ENCODE results near the gene GPC1.
"Not testable (repeated sequence)": the region's sequence is repeated elsewhere in the genome, so short reads cannot be mapped to it uniquely, and the experiment has no call there.

Gene GPC1

DNA sequence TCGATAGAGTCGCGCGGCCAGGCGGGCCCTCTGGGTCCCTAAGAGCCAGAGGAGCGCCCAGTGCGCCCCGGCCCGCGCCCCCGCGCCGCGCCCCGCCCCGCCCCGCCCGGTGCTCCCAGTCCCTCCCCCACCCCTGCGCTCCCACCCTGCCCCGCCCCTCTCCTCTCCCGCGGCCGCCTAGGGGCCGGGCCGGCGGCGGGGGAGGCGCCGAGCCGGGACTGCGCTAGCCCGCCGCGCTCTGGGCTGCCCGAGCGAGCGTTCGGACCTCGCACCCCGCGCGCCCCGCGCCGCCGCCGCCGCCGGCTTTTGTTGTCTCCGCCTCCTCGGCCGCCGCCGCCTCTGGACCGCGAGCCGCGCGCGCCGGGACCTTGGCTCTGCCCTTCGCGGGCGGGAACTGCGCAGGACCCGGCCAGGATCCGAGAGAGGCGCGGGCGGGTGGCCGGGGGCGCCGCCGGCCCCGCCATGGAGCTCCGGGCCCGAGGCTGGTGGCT is at the start of gene GPC1:
GPC1 (plus strand) TSS at position 207 of the 491 bp plus-strand sequence; CDS start at position 463, 256 bp downstream.
- no peak for DNase-seq

- no peak for DNase-seq
These were observed 49.1 kb upstream of the GPC1 start for GRCh38 chr2:240386326-240386725.

DNA sequence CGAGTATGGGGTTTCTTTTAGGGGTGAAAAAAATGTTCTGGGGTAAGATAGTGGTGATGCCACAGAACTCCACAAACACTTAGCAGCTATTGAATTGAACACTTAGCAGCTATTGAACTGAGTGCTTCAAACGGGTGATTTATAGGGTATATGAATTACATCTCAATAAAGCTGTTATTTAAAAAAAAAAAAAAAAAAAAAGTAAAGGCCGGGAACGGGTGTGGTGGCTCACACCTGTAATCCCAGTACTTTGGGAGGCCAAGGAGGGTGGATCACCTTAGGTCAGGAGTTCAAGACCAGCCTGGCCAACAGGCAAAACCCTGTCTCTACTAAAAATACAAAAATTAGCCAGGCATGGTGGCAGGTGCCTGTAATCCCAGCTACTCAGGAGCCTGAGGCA is 48.7 kb upstream of the GPC1 start:
- DNase-seq: not testable (repeated sequence)

DNA sequence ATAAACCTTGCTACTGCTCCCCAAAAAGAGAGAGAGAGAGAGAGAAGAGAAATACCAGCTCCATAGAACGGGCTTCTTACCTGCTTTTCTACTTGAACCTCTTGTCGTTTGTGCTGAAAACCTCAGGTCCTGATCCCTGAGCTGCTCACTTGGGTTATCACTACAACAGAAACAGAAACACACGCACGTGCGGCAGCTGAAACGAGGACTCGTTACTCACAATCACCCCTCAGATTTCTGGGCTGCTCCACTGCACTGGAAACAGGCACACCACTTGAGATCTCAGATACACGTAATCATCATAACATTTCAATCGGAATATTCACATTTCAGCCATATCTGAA is 48.2 kb upstream of the GPC1 start:
- DNase-seq: no peak

GRCh38 chr2:240387669-240388358 is 47.6 kb upstream of the GPC1 start:
- DNase-seq: no peak

- DNase-seq: no peak
These were observed 46.8 kb upstream of the GPC1 start for GRCh38 chr2:240388471-240389301.

GRCh38 chr2:240389302-240389805 is 46.1 kb upstream of the GPC1 start:
- no peak for DNase-seq

- no peak for DNase-seq
These were observed 45.1 kb upstream of the GPC1 start for GRCh38 chr2:240390091-240391073.

DNA sequence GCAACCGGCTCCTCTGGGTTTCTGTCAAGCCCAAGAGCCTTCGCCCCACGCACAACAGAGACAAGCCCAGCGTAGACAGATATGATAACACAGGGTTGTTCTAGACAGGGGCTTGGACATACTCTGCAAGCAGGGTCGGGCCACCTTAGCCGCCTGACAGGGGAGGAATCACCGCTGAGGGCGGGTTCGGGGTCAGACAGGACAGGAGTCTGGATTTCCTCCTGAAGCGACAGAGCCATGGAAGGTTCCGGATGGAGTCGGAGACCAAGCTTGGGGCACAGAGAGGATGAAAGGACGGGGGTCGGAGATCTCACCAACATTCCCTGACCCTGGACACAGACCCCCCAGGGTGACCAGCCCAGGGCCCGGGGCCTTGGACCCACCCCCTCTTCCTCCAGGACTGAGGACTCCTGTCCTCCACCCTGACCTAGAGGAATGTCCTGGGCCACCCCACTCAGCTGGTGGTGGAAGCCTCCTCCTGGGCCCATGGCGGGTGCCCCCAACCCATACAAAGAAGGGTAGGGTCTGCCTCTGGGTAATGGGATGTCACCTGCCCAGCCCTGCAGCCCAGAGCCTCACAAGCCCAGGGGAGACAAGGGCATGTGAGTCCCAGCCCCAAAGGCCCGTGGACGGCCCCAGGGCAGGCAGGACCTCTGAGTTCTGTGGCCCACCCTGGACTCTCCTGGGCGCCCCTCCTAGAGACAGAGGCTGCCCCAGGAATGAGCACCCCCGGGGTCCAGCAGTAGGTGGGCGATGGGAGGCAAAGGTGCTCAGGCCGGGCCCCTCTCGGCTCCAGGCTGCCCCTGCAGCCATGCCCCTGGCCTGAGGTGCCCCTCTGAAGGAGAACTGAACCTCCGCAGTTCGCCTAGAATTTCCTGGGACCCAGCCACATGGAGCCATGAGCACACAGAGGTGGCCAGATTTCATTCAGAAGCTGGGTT is 44.1 kb upstream of the GPC1 start:
- no peak for DNase-seq

DNA sequence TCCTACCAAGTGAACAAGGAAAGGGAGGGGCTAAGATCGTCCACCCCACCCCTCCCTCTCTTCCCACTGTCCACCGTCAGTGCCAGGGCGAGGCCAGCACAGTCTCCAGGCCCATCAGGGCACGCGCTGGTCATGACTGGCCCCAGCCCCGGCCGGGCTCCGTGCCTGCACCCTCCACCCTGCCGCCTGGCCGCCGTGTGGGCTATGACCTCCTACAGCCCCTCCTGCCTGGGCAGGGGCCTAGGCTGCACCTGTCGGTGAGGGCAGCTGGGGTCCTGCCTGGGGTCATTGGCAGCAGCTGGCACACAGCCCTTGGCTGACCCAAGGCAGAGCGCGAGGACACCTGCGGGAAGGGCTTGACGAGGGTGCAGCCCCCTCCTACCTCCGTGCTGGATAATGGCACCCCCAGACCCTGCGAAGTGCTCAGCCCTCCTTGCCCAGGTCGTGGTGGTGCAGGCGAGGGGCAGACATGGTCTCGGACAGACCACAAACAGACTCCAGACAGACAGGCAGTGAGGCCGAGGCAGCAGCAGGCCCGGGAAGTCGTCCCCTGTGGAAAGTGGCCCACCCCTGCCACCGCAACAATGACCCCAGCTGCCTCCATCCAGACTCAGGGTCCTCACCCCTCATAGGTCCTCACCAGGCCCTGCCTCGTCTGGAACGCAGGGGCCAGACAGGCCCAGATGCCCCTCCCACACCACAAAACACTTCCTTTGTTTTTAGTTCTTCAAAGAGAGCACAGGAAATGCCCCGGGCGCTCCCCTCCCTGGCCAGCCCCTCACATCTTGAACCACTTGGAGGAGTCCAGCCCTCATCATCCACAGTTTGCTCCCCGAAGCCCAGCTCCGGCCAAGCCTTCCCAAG is 43.1 kb upstream of the GPC1 start:
- no peak for DNase-seq

GRCh38 chr2:240392948-240393830 is 42.3 kb upstream of the GPC1 start:
- DNase-seq: no peak

- DNase-seq: no peak
These were observed 41.5 kb upstream of the GPC1 start for GRCh38 chr2:240393831-240394410.

DNA sequence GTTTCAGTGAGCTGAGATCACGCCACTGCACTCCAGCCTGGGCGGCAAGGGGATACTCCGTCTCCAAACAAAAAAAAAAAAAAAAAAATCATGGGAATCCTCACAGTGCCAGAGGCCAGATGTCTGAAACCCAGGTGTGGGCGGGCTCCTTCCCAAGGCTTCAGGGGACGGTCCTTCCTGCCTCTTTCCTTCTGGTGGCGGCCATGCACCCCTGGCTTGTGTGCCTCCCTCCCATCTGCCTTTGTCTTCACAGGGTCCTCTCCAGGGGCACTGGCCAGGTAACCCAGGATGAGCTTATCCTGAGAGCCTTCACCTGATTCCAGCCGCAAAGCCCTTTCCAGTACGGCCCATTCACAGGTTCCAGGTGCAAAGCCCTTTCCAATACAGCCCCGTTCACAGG is 40.9 kb upstream of the GPC1 start:
- DNase-seq: no peak

DNA sequence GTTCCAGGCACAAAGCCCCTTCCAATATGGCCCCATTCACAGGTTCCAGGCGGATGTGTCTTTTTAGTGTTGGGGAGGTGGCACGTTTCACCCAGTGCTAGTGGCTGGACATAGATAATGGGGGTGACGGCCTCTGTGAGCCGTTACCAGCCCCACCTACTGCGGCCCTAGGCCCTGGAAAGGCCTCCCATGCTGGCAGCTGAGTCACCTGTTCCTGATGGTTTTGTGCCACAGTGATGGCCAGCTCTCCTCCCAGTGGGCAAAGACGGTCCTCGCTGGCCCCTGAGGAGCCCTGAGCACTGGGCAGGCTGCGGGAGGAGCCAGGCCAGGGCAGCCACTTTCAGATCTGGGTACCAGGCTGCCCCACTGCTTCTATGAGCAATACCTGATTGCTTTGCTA is 40.0 kb upstream of the GPC1 start:
- DNase-seq: no peak

DNA sequence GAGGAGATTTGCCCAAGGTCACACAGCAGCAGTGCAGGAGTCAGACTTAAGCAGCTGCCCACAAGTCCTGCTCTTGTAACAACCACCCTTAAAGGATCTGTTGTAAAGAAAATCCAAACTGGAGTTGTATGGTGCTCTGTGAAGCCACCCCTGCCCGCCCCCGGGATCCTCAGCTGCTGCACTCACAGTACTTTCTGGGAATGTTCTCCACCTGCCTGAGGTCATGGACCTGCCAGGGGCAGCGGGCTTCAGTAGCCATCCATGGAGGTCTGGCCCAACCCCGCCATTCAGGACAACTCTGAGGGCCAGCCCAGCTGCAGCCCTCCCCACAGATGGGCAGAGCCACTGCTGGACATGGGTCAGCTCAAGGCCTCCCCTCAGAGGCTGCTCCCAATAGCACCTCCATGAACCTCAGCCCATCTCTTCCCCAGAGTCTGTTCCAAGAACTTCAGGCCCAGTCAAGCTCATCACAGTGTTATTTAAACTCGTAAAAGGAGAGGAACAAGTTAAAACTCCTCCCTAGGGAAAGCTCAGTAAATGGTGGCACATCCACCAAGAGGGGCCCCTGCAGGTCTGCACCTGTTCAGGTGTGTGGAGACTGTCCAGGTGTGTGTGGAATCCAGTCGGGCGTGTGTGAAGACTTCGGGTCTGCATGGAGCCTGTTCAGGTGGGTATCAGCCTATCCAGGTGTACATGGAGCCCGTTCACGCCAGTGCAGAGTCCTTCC is 39.4 kb upstream of the GPC1 start:
- no peak for DNase-seq

- DNase-seq: no peak
These were observed 38.6 kb upstream of the GPC1 start for GRCh38 chr2:240396623-240397541.

DNA sequence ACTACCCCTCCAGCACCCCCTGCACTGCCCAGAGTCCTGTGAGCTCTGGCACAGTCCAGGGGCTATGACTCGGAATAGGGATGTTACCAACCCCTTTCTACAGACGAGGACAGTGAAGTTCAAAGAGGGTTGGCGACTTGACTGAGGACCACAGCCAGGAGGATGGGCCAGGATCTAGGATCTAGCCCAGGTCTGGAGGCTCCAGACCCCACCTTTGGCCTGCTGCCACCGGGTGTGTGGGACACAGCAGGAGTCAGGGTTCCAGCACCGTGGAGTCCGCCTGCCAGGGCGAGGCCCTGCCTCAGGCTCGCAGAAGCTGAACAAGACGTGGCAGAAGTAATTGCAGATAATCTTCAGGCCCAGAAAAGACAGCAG is 37.9 kb upstream of the GPC1 start:
- no peak for DNase-seq
